Tibial nerve (tissue), 4 donors: ENCODE results near the gene SIGLEC14. TPM values are rescaled to one million over a fixed set of nuclear protein-coding genes. Genes with fewer than 3 reads are reported as not detected.
A peak's percentile ranks its signal among the peaks of the same experiment; 100 is the strongest.

Experiments
- DNase-seq, 2 donors: peaks; one replicate each; pipeline ENCODE4 v3.0.0-alpha.2; 2019; ENCODE audit warnings: low spot score in 2 of 2
- H3K27ac ChIP-seq, 4 donors: fragments of 200-600 bp; sonication (generic) in 3 of 4; one replicate each; pipeline ENCODE4 v1.5.1; 2017 to 2019; ENCODE audit warnings: mild to moderate bottlenecking in 1 of 4
- H3K27me3 ChIP-seq, 2 donors: fragments of 200-600 bp; sonication (generic) in 1 of 2; one replicate each; pipeline versions ENCODE4 v1.5.1 to v1.6.0; 2017 to 2019
- H3K36me3 ChIP-seq, 3 donors: fragments of 200-600 bp; sonication (generic); one replicate each; pipeline ENCODE4 v1.5.1; 2018 to 2019
- H3K4me1 ChIP-seq, 4 donors: fragments of 200-600 bp; sonication (generic) in 3 of 4; one replicate each; pipeline ENCODE4 v1.5.1; 2017 to 2019
- H3K4me3 ChIP-seq, 4 donors: fragments of 200-600 bp; sonication (generic) in 3 of 4; one replicate each; pipeline ENCODE4 v1.5.1; 2017 to 2019; ENCODE audit warnings: mild to moderate bottlenecking in 1 of 4, moderate library complexity in 1 of 4
- H3K9me3 ChIP-seq, 4 donors: fragments of 200-600 bp; sonication (generic) in 3 of 4; one replicate each; pipeline ENCODE4 v1.5.1; 2017 to 2019
- EP300 ChIP-seq, 2 donors: sonication (generic); formaldehyde crosslinking; IDR thresholded peaks; one replicate each; pipeline ENCODE4 v1.6.1; 2017; ENCODE audit warnings: antibody characterized with exemption in 2 of 2, mild to moderate bottlenecking in 1 of 2
- POLR2A ChIP-seq, 2 donors: fragments of 450-650 bp; IDR thresholded peaks; one replicate each; pipeline ENCODE4 v1.6.1; 2017; ENCODE audit warnings: antibody characterized with exemption in 2 of 2, mild to moderate bottlenecking in 2 of 2, moderate library complexity in 2 of 2
- WGBS, 2 donors: methylation state at CpG; one replicate each; pipeline ENCODE4 v1.1.5; 2018; 5-methylcytosine and 5-hydroxymethylcytosine counted together
- total RNA-seq, 4 donors: library from RNA; depleted of rRNA; stranded (reverse); fragments of >200 nt; gene quantifications; one replicate each; pipeline ENCODE4 v1.1.0, GENCODE V29; 2016
- TF ChIP-seq, protein P1 (sequence below), 5 experiments: fragments of 200-600 bp in 3 of 5; fragments of 450-650 bp in 2 of 5; sonication (generic) in 3 of 5; IDR thresholded peaks; one replicate each; pipeline ENCODE4 v1.5.1; 2016 to 2019; ENCODE audit warnings: antibody characterized with exemption in 5 of 5, mild to moderate bottlenecking in 3 of 5, moderate library complexity in 2 of 5

SIGLEC14 gene
- total RNA-seq, 4 donors from 2014 or later: 1.9 to 6.3 (median 4.9) TPM; not detected in 1

DNA sequence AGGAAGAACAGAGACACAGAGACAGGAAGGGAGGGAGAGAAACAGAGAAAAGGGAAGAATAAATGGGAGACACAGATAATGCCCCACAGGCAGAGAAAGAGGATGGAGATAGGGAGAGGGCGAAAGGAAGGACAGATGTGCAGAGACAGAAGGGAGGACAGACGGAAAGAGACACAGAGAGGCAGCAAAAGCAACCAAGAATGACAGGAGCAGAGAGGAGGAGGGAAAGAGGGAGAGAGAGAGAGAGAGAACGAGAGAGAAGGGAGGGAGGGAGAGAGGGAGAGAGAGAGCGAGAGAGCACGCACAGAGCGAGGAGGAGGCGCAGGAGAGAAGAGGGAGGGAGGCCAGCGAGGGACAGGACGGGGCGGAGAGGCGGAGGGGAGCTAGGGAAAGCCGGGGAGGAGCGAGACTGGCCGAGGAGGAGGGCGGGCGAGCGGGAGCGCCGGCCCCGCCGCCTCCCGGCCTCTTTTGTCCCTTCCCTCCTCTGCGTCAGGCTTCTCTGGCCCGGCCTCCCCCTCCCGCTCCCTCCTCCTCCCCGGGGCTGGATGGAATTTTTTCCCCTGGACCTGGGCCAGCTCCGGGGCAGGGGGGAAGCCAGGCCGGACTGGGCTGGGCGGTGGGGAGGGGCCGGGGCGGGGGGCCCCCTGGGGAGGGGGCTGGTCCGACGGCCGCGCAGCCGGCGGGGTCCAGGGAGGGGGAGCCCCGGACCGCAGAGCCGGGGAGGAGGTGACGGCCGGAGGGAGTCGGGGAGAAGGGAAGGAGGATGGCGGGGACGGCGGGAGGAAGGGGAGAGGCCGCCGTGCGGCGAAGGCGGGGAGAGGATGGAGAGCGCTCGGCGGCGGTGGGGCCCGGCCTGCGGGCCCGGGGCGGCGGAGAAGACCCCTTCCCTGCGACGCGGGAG, 42.3 kb upstream of the SIGLEC14 start:
- peaks cover 0 to 13% (median 0%) of the 10 kb centered on the region in 3 donors for H3K36me3 ChIP-seq
- no peaks in the 10 kb centered on the region for H3K9me3 ChIP-seq
- peak overlapping the region; percentile 95 to 98 (median 96) for H3K27ac ChIP-seq
- H3K27me3 ChIP-seq: no peaks in the 10 kb centered on the region
- H3K4me1 ChIP-seq: peaks cover 0 to 52% (median 27%) of the 10 kb centered on the region in 4 donors
- TF ChIP-seq EP300 (IDR thresholded peaks at IDR 0.05) (peak; percentile 72 to 87), POLR2A (IDR thresholded peaks at IDR 0.05) (peak in 1 of 2 donors; percentile 70)
- TF ChIP-seq, protein P1, sequence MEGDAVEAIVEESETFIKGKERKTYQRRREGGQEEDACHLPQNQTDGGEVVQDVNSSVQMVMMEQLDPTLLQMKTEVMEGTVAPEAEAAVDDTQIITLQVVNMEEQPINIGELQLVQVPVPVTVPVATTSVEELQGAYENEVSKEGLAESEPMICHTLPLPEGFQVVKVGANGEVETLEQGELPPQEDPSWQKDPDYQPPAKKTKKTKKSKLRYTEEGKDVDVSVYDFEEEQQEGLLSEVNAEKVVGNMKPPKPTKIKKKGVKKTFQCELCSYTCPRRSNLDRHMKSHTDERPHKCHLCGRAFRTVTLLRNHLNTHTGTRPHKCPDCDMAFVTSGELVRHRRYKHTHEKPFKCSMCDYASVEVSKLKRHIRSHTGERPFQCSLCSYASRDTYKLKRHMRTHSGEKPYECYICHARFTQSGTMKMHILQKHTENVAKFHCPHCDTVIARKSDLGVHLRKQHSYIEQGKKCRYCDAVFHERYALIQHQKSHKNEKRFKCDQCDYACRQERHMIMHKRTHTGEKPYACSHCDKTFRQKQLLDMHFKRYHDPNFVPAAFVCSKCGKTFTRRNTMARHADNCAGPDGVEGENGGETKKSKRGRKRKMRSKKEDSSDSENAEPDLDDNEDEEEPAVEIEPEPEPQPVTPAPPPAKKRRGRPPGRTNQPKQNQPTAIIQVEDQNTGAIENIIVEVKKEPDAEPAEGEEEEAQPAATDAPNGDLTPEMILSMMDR (IDR thresholded peaks at IDR 0.05): peak in 3 of 5 experiments; percentile 16 to 51 (median 40)
- WGBS, 2 donors: 1% methylated on average over 57 to 63 of the region's 63 CpGs
- H3K4me3 ChIP-seq: peak overlapping the region; percentile 68 to 99 (median 84)
- DNase-seq: peak; percentile 74 to 90

DNA sequence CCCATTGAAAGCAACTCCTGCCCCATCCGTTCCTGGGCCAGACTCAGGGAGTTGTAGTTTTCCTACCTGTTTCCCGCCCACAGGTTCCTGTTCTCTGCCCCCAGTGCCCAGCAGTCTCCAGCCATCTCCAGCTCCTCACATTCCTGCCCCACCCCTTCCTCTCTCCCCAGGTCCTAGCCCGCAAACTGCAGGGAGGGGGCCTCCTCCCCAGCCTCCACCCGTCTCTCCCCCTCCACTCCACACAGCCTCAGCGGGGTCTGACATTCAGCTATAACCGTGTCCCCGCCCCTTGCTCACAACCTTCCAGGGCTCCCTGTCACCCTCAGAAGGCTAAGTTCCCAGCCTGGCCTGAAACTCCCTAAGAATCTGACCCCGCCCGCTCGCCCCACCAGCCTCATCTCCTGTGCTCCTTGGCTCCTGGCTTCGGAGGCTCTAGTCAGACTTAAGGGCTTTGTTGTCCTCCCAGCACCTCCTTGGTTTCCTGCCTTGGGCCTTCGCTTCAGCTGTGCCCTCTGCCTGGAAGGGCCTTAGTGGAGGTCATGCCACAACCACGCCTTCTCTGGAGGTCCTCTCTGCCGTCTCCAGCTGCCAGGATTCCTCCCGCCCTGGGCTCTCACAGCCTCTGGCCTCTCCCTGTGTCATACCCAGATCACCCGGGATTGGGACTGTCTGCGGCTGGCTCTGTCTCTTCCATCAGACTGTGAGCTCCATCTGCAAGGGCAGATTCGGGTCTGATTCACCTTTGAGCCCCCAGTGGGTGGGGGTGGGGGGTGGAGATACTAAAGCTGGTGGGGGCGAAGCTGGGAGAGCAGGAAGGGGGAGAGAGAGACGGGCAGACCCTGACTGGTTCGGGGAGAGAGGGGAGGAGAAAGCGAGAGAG, 41.4 kb upstream of the SIGLEC14 start:
- Histone ChIP-seq H3K27ac (peak overlapping the region; percentile 95 to 98 (median 96)), H3K9me3 (no peaks in the 10 kb centered on the region), H3K36me3 (peaks cover 0 to 6% (median 0%) of the 10 kb centered on the region in 3 donors), H3K4me1 (peaks cover 0 to 43% (median 27%) of the 10 kb centered on the region in 4 donors), H3K27me3 (no peaks in the 10 kb centered on the region), H3K4me3 (peak overlapping the region; percentile 68 to 99 (median 84))
- TF ChIP-seq POLR2A (IDR thresholded peaks at IDR 0.05): no peak
- TF ChIP-seq, protein P1 (IDR thresholded peaks at IDR 0.05): no peak
- no peak for TF ChIP-seq EP300 (IDR thresholded peaks at IDR 0.05)
- WGBS, 2 donors: 6 to 9% methylated on average over 22 of the region's 22 CpGs
- peak; percentile 39 to 63 for DNase-seq

DNA sequence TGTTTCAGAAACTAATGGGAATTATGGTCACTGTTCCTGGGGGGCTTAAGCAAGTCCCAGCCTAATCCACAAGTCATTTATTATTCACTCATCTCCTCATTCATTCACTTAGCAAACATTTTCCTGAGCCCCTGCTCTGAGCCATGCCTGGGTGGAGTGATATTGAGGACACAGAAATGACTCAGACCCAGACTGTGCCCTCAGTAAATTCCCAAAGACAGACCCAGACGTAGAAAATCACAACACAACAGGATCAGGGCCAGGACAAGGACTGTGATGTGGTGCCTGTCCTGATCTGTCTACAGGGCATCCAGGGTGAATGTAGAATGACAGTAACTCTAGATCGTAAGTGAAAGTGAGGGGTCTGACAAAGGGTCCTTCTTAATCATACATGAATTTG, 39.5 kb upstream of the SIGLEC14 start:
- Histone ChIP-seq H3K9me3 (no peaks in the 10 kb centered on the region), H3K4me3 (no peak overlapping the region), H3K36me3 (no peaks in the 10 kb centered on the region), H3K4me1 (peaks cover 0 to 27% (median 12%) of the 10 kb centered on the region in 4 donors), H3K27me3 (no peaks in the 10 kb centered on the region), H3K27ac (peak overlapping the region in 1 of 4 donors; percentile 20)
- TF ChIP-seq POLR2A (IDR thresholded peaks at IDR 0.05) (no peak), EP300 (IDR thresholded peaks at IDR 0.05) (no peak)
- TF ChIP-seq, protein P1 (IDR thresholded peaks at IDR 0.05): no peak
- WGBS, 2 donors: 63 to 65% methylated on average over 2 of the region's 2 CpGs
- DNase-seq: no peak

DNA sequence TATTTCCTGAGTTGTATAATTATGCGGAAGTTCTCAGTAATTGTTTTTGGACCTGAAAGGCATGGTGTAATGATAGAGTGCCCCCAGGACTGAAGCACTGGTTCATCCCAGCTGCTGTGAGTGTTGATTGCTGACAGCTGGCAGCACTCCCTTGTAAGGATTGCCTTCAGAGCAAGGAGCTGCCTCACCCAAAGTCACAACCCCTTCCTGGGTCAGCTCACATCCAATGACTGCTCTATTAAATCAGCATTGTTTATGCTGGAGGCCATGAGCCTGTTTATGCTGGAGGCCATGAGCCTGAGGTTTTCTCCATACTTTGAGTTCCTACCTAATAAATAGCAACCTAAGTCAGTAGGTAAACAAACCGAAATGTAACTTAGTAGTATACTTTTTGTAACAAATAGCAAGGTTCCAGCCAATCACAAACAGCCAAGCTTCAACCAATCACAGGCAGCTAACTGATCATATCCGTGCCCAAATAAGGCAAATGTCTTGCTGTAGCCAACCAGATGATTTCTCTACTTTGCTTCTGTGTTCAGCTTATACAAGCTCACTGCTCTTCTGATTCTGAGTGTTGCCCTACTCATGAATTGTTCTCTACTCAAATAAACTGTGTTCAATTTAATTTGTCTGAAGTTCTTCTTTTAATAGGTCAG, 34.8 kb upstream of the SIGLEC14 start:
- DNase-seq: no peak
- TF ChIP-seq, protein P1 (IDR thresholded peaks at IDR 0.05): no peak
- no peak for TF ChIP-seq POLR2A (IDR thresholded peaks at IDR 0.05)
- no peak for TF ChIP-seq EP300 (IDR thresholded peaks at IDR 0.05)
- Histone ChIP-seq H3K27ac (no peak overlapping the region), H3K36me3 (no peaks in the 10 kb centered on the region), H3K4me3 (no peak overlapping the region), H3K9me3 (no peaks in the 10 kb centered on the region), H3K27me3 (peaks cover 0 to 5% of the 10 kb centered on the region in 2 donors), H3K4me1 (peaks cover 0 to 3% (median 0%) of the 10 kb centered on the region in 4 donors)
- 49 to 65% methylated on average over 3 of the region's 3 CpGs for WGBS, 2 donors
